Measurements from ENCODE around the gene E2F1. TPM values are rescaled to one million over a fixed set of nuclear protein-coding genes. Genes with fewer than 3 reads are reported as not detected.
A peak's percentile ranks its signal among the peaks of the same experiment; 100 is the strongest.

The E2F1 gene
- total RNA-seq, 3 donors from 2014 or later, result 0.33 to 2.2 (median 0.88) TPM

DNA sequence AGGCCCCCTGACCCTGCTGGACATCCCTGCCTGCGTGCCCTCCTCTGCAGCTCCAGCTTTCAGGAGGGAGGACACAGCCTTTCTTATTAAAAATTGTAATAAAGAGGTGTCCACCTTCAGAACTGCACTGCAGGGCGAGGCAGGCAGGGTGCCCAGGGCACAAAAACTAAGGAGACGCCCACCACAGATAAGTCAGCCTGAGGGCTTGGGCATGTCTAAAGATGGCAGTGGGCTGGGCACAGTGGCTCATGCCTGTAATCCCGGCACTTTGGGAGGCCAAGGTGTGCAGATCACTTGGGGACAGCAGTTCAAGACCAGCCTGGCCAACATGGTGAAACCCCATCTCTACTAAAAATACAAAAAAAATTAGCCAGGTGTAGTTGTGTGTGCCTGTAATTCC lies 31.0 kb downstream of the E2F1 start:
- no peak overlapping the region for H3K4me3 ChIP-seq
- intact Hi-C loops (cut with DNase I; ENCODE audit: low total_unique reads), result loop anchor here (10.0 kb wide), 1 partner anchor 190 kb away; no protein-coding TSS in a partner anchor
- H3K27me3 ChIP-seq, result no peaks in the 10 kb centered on the region
- H3K27ac ChIP-seq, result no peak overlapping the region
- H3K4me1 ChIP-seq, result no peaks in the 10 kb centered on the region
- no peaks in the 10 kb centered on the region for H3K36me3 ChIP-seq
- no peak for DNase-seq (ENCODE audit: low spot score in 2 of 2)
- no peaks in the 10 kb centered on the region for H3K9me3 ChIP-seq
- no peak for TF ChIP-seq POLR2A (IDR thresholded peaks at IDR 0.05)
- TF ChIP-seq, protein P1, sequence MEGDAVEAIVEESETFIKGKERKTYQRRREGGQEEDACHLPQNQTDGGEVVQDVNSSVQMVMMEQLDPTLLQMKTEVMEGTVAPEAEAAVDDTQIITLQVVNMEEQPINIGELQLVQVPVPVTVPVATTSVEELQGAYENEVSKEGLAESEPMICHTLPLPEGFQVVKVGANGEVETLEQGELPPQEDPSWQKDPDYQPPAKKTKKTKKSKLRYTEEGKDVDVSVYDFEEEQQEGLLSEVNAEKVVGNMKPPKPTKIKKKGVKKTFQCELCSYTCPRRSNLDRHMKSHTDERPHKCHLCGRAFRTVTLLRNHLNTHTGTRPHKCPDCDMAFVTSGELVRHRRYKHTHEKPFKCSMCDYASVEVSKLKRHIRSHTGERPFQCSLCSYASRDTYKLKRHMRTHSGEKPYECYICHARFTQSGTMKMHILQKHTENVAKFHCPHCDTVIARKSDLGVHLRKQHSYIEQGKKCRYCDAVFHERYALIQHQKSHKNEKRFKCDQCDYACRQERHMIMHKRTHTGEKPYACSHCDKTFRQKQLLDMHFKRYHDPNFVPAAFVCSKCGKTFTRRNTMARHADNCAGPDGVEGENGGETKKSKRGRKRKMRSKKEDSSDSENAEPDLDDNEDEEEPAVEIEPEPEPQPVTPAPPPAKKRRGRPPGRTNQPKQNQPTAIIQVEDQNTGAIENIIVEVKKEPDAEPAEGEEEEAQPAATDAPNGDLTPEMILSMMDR (IDR thresholded peaks at IDR 0.05), result no peak
- no peak for TF ChIP-seq POLR2AphosphoS5 (IDR thresholded peaks at IDR 0.05)

DNA sequence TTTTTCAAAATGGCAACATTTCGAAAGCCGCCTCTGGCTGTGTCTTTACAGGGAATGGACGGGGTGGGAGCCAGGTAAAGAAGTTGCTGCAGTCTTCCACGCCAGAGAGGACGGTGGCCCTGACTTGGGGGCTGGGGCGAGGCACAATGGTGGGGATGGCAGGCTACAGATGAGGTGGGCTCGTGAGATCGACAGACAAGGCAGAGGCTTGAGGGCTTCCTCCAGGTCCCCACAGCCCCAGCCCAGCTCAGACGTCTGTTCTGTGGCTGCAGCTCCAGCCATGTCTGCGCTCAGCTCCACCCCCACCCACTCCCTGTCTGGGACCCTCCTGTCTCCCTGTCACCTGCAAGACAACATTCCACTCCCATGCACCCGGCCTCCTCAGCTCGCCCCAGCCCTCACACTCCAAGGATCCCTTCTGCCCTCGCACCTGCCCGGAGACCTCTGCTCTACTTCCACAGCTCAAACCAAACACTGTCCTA lies 31.5 kb downstream of the E2F1 start:
- no peaks in the 10 kb centered on the region for H3K4me1 ChIP-seq
- DNase-seq (ENCODE audit: low spot score in 2 of 2), result no peak
- peak overlapping the region; percentile 50 to 58 for H3K27ac ChIP-seq
- intact Hi-C loops (cut with DNase I; ENCODE audit: low total_unique reads), result loop anchor here (10.0 kb wide), 1 partner anchor 190 kb away; no protein-coding TSS in a partner anchor
- no peak overlapping the region for H3K4me3 ChIP-seq
- H3K9me3 ChIP-seq, result no peaks in the 10 kb centered on the region
- TF ChIP-seq, protein P1 (IDR thresholded peaks at IDR 0.05), result no peak
- TF ChIP-seq POLR2A (IDR thresholded peaks at IDR 0.05) (no peak), POLR2AphosphoS5 (IDR thresholded peaks at IDR 0.05) (no peak)
- no peaks in the 10 kb centered on the region for H3K27me3 ChIP-seq
- H3K36me3 ChIP-seq, result no peaks in the 10 kb centered on the region

DNA sequence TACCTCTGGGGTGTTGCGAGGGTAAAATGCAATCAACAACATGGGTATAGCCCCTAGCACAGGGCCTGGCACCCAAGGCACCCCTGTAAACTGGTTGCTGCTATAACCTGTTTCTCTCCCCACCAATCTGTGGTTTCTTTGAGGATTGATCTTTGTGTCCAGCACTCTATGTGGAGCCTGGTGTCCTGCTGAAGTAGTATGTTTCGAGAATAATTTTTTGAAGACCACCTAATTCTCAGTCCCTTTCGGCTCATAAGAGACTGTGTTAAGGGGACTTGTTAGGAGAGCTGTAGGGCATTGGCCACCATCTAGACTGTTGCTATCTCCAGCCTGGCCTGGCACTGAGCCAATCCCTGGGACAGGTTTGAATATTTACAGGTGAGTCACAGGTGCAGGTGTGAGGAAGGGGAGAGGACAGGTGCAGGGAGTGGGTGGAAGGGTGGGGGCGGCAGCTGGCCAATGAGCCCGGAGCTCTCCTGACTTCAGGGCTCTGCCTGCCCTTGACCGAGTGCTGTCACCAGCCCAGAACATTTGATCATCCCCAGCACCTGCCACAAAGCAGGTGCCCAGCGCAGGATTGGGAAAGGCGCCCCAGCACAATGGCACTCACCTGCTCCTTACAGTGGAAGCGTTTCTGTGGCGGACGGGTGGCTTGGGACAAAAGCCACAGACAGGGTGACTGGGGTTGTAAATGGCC lies 32.1 kb downstream of the E2F1 start:
- Histone ChIP-seq H3K27ac (peak overlapping the region; percentile 50 to 58), H3K4me1 (no peaks in the 10 kb centered on the region), H3K9me3 (no peaks in the 10 kb centered on the region), H3K36me3 (no peaks in the 10 kb centered on the region), H3K27me3 (no peaks in the 10 kb centered on the region), H3K4me3 (no peak overlapping the region)
- intact Hi-C loops (cut with DNase I; ENCODE audit: low total_unique reads), result loop anchor here (10.0 kb wide), 1 partner anchor 189 kb away; no protein-coding TSS in a partner anchor
- TF ChIP-seq, protein P1 (IDR thresholded peaks at IDR 0.05), result no peak
- TF ChIP-seq POLR2AphosphoS5 (IDR thresholded peaks at IDR 0.05), result peak in 1 of 3 donors; percentile 39
- no peak for TF ChIP-seq POLR2A (IDR thresholded peaks at IDR 0.05)
- DNase-seq (ENCODE audit: low spot score in 2 of 2), result peak; percentile 72 to 86

DNA sequence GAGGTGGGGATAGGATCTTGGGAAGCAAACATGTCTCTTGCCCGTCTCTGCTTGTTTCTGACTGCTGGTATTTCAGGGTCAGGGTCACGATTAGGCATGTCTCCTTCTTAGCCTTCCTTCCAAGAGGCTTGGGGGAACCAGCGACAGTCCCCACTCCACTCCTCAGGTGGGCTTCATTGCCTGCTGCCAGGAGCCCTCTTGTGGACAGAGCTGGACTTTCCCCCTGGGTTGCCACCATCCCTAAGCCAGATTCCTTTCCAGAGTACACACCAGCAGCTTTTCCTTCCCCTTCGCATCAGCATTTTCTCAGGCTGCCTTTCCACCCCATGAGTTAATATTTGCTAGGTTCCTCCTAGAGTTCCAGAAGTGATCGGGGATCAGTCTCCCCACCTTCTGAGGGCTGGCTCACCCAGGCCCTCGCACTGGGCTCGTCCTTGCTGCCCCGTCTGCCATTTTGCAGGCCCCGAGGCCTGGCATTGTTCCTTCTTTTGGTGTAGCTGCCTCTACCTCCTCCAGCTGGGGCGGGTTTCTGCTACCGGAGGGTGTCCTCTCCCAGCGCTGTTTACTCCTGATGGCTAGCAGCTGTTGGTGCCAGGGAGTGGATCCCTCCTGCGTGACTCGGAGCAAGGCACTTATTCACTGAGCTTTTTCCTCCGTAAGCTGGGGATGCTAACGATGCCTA lies 32.8 kb downstream of the E2F1 start:
- DNase-seq (ENCODE audit: low spot score in 2 of 2), result no peak
- TF ChIP-seq, protein P1 (IDR thresholded peaks at IDR 0.05), result peak; percentile 34 to 80 (median 58)
- no peak for TF ChIP-seq POLR2A (IDR thresholded peaks at IDR 0.05)
- H3K36me3 ChIP-seq, result no peaks in the 10 kb centered on the region
- intact Hi-C loops (cut with DNase I; ENCODE audit: low total_unique reads), result loop anchor here (10.0 kb wide), 1 partner anchor 189 kb away; no protein-coding TSS in a partner anchor
- H3K27ac ChIP-seq, result peak overlapping the region; percentile 50 to 58
- no peaks in the 10 kb centered on the region for H3K27me3 ChIP-seq
- H3K4me1 ChIP-seq, result peaks cover 0 to 5% of the 10 kb centered on the region in 2 donors
- no peaks in the 10 kb centered on the region for H3K9me3 ChIP-seq
- H3K4me3 ChIP-seq, result peak overlapping the region in 2 of 3 donors; percentile 20 to 46
